Measurements from ENCODE around the gene SLC36A2. TPM values are rescaled to one million over a fixed set of nuclear protein-coding genes. Genes with fewer than 3 reads are reported as not detected.

The SLC36A2 gene
- total RNA-seq, 6 experiments from 2014 or later = not detected

GRCh38 chr5:151286246-151286645 is 61.1 kb downstream of the SLC36A2 start:
- DNase-seq (no peak), ATAC-seq (no peak)
- Histone ChIP-seq H3K36me3 (no peaks in the 10 kb centered on the region), H3K4me1 (no peaks in the 10 kb centered on the region), H3K9me3 (no peaks in the 10 kb centered on the region), H3K27ac (no peak overlapping the region), H3K27me3 (no peaks in the 10 kb centered on the region), H3K4me3 (no peak overlapping the region)
- WGBS (ENCODE audit: insufficient coverage, low coverage, low lambda C conversion rate, missing lambda C conversion rate) = 100% methylated on average over 1 of the region's 1 CpG
- TF ChIP-seq POLR2A (IDR thresholded peaks at IDR 0.05) (no peak), CTCF (IDR thresholded peaks at IDR 0.05) (no peak)
- intact Hi-C loops (cut with DNase I) = no loop called here

- Histone ChIP-seq H3K4me1 (no peaks in the 10 kb centered on the region), H3K27me3 (no peaks in the 10 kb centered on the region), H3K36me3 (no peaks in the 10 kb centered on the region), H3K27ac (no peak overlapping the region), H3K4me3 (no peak overlapping the region), H3K9me3 (no peaks in the 10 kb centered on the region)
- no peak for TF ChIP-seq POLR2A (IDR thresholded peaks at IDR 0.05)
- no peak for TF ChIP-seq CTCF (IDR thresholded peaks at IDR 0.05)
- DNase-seq = no peak
- WGBS (ENCODE audit: insufficient coverage, low coverage, low lambda C conversion rate, missing lambda C conversion rate) = 65% methylated on average over 4 of the region's 5 CpGs
- intact Hi-C loops (cut with DNase I) = no loop called here
- no peak for ATAC-seq
These were observed 61.7 kb downstream of the SLC36A2 start for GRCh38 chr5:151285683-151286082.

GRCh38 chr5:151284392-151284967 is 62.9 kb downstream of the SLC36A2 start:
- no peaks in the 10 kb centered on the region for H3K4me1 ChIP-seq
- no peak overlapping the region for H3K27ac ChIP-seq
- no peak for DNase-seq
- intact Hi-C loops (cut with DNase I) = no loop called here
- no peaks in the 10 kb centered on the region for H3K36me3 ChIP-seq
- no peak for TF ChIP-seq CTCF (IDR thresholded peaks at IDR 0.05)
- no peak for TF ChIP-seq POLR2A (IDR thresholded peaks at IDR 0.05)
- H3K27me3 ChIP-seq = no peaks in the 10 kb centered on the region
- H3K4me3 ChIP-seq = no peak overlapping the region
- no peak for ATAC-seq
- H3K9me3 ChIP-seq = no peaks in the 10 kb centered on the region
- whole genome bisulfite sequencing (ENCODE audit: insufficient coverage, low coverage, low lambda C conversion rate, missing lambda C conversion rate) = 20% methylated on average over 7 of the region's 8 CpGs

GRCh38 chr5:151283120-151283825 is 64.1 kb downstream of the SLC36A2 start:
- intact Hi-C loops (cut with DNase I) = no loop called here
- WGBS (ENCODE audit: insufficient coverage, low coverage, low lambda C conversion rate, missing lambda C conversion rate) = 74% methylated on average over 4 of the region's 4 CpGs
- H3K4me1 ChIP-seq = no peaks in the 10 kb centered on the region
- no peak overlapping the region for H3K4me3 ChIP-seq
- H3K27ac ChIP-seq = no peak overlapping the region
- DNase-seq (no peak), ATAC-seq (no peak)
- TF ChIP-seq CTCF (IDR thresholded peaks at IDR 0.05) (no peak), POLR2A (IDR thresholded peaks at IDR 0.05) (no peak)
- no peaks in the 10 kb centered on the region for H3K27me3 ChIP-seq
- H3K9me3 ChIP-seq = no peaks in the 10 kb centered on the region
- H3K36me3 ChIP-seq = no peaks in the 10 kb centered on the region

Data from right lobe of liver (tissue), 6 donors.